ENCODE data around the gene GRM8.

GRCh38 chr7:127264219-127264618 lies 11.5 kb upstream of the GRM8 start:
- TF ChIP-seq CTCF (optimal IDR thresholded peaks at IDR 0.05 in 1 of 3, IDR thresholded peaks at IDR 0.05 in 1 of 3, conservative IDR thresholded peaks at IDR 0.05 in 1 of 3; ENCODE audit: extremely low read depth in 1 of 3, insufficient read depth in 2 of 3, low read length in 3 of 3), result no peak
- no peak for TF ChIP-seq EZH2 (IDR thresholded peaks at IDR 0.05; ENCODE audit: low read length)
